Gastroesophageal sphincter (tissue), 4 donors: ENCODE data around the gene TMEM144. TPM values are rescaled to one million over a fixed set of nuclear protein-coding genes. Genes with fewer than 3 reads are reported as not detected.

Source experiments
- ATAC-seq: fragments of 150-250 bp; one replicate; pipeline ENCODE4 v1.9.1; 2016; ENCODE audit warnings: mild to moderate bottlenecking, moderate library complexity
- H3K27ac ChIP-seq, 4 donors: fragments of 200-600 bp; sonication (generic) in 3 of 4; 1 replicate in 3 of 4; 2 replicates in 1 of 4; pipeline ENCODE4 v1.5.1; 2016 to 2019
- H3K27me3 ChIP-seq: fragments of 200-600 bp; sonication (generic); one replicate; pipeline ENCODE4 v1.5.1; 2019
- H3K36me3 ChIP-seq, 2 donors: fragments of 200-600 bp; sonication (generic); one replicate each; pipeline ENCODE4 v1.5.1; 2019; ENCODE audit warnings: control low read depth in 1 of 2
- H3K4me1 ChIP-seq, 3 donors: fragments of 200-600 bp; sonication (generic); 1 replicate in 2 of 3; 2 replicates in 1 of 3; pipeline ENCODE4 v1.5.1; 2016 to 2019; ENCODE audit warnings: control low read depth in 2 of 3
- H3K4me3 ChIP-seq, 2 donors: fragments of 200-600 bp; sonication (generic); one replicate each; pipeline ENCODE4 v1.5.1; 2019; ENCODE audit warnings: mild to moderate bottlenecking in 1 of 2, moderate library complexity in 1 of 2
- H3K9me3 ChIP-seq, 3 donors: fragments of 200-600 bp; sonication (generic); one replicate each; pipeline ENCODE4 v1.5.1; 2017 to 2019; ENCODE audit warnings: control low read depth in 2 of 3
- CTCF ChIP-seq, 4 experiments: fragments of 200-600 bp in 2 of 4; fragments of 450-650 bp in 2 of 4; sonication (generic) in 1 of 4; IDR thresholded peaks; one replicate each; pipeline ENCODE4 v1.5.1; 2017 to 2019; ENCODE audit warnings: antibody characterized with exemption in 4 of 4, mild to moderate bottlenecking in 2 of 4, moderate library complexity in 2 of 4
- EP300 ChIP-seq: sonication (generic); formaldehyde crosslinking; IDR thresholded peaks from one replicate; pipeline ENCODE4 v1.6.1; 2017; ENCODE audit warnings: antibody characterized with exemption, mild to moderate bottlenecking
- POLR2A ChIP-seq, 2 donors: fragments of 450-650 bp; IDR thresholded peaks; one replicate each; pipeline ENCODE4 v1.6.1; 2017; ENCODE audit warnings: antibody characterized with exemption in 2 of 2, mild to moderate bottlenecking in 2 of 2, moderate library complexity in 1 of 2
- POLR2AphosphoS5 ChIP-seq: sonication (generic); formaldehyde crosslinking; IDR thresholded peaks from one replicate; pipeline ENCODE4 v1.6.1; 2017; ENCODE audit warnings: antibody characterized with exemption
- WGBS, 2 donors: methylation state at CpG; one replicate each; pipeline ENCODE4 v1.1.5; 2018; ENCODE audit warnings: low coverage in 1 of 2; 5-methylcytosine and 5-hydroxymethylcytosine counted together
- total RNA-seq, 4 donors: library from RNA; depleted of rRNA; stranded (reverse); fragments of >200 nt; gene quantifications; one replicate each; pipeline ENCODE4 v1.1.0, GENCODE V29; 2016

Gene TMEM144
- total RNA-seq, 4 donors from 2014 or later: 3.9 to 13.4 (median 6.3) TPM

GRCh38 chr4:158285429-158286216 lies 75.3 kb downstream of the TMEM144 start:
- 87 to 95% methylated on average over 3 to 6 of the region's 6 CpGs for WGBS, 2 donors
- Histone ChIP-seq H3K4me1 (no peaks in the 10 kb centered on the region), H3K9me3 (no peaks in the 10 kb centered on the region), H3K27me3 (no peaks in the 10 kb centered on the region), H3K27ac (no peak overlapping the region), H3K4me3 (no peak overlapping the region), H3K36me3 (no peaks in the 10 kb centered on the region)
- ATAC-seq: no peak
- TF ChIP-seq POLR2AphosphoS5: no peak
- no peak for TF ChIP-seq POLR2A (IDR thresholded peaks at IDR 0.05)
- no peak for TF ChIP-seq EP300
- TF ChIP-seq CTCF (IDR thresholded peaks at IDR 0.05): no peak

GRCh38 chr4:158290912-158291311 lies 80.6 kb downstream of the TMEM144 start:
- no peak for TF ChIP-seq EP300
- no peak for TF ChIP-seq POLR2AphosphoS5
- WGBS, 2 donors: 67 to 85% methylated on average over 1 to 3 of the region's 6 CpGs
- peaks cover 12% of the 10 kb centered on the region for H3K27me3 ChIP-seq
- no peaks in the 10 kb centered on the region for H3K36me3 ChIP-seq
- no peak overlapping the region for H3K4me3 ChIP-seq
- H3K9me3 ChIP-seq: peaks cover 0 to 10% (median 0%) of the 10 kb centered on the region in 3 donors
- ATAC-seq: no peak
- H3K27ac ChIP-seq: no peak overlapping the region
- H3K4me1 ChIP-seq: no peaks in the 10 kb centered on the region

GRCh38 chr4:158291334-158292055 lies 81.2 kb downstream of the TMEM144 start:
- ATAC-seq: no peak
- Histone ChIP-seq H3K4me3 (no peak overlapping the region), H3K4me1 (no peaks in the 10 kb centered on the region), H3K9me3 (peaks cover 0 to 10% (median 0%) of the 10 kb centered on the region in 3 donors), H3K36me3 (no peaks in the 10 kb centered on the region), H3K27me3 (peaks cover 12% of the 10 kb centered on the region), H3K27ac (no peak overlapping the region)
- 90 to 100% methylated on average over 1 to 9 of the region's 11 CpGs for WGBS, 2 donors
- no peak for TF ChIP-seq POLR2A (IDR thresholded peaks at IDR 0.05)
- TF ChIP-seq POLR2AphosphoS5: no peak
- TF ChIP-seq CTCF (IDR thresholded peaks at IDR 0.05): no peak
- no peak for TF ChIP-seq EP300

- no peak for ATAC-seq
- H3K27ac ChIP-seq: no peak overlapping the region
- H3K4me1 ChIP-seq: no peaks in the 10 kb centered on the region
- WGBS, 2 donors: 83 to 88% methylated on average over 1 to 2 of the region's 3 CpGs
- TF ChIP-seq POLR2A (IDR thresholded peaks at IDR 0.05) (no peak), EP300 (no peak), CTCF (IDR thresholded peaks at IDR 0.05) (no peak), POLR2AphosphoS5 (no peak)
- H3K9me3 ChIP-seq: peaks cover 0 to 10% (median 0%) of the 10 kb centered on the region in 3 donors
- H3K36me3 ChIP-seq: no peaks in the 10 kb centered on the region
- peaks cover 12% of the 10 kb centered on the region for H3K27me3 ChIP-seq
- no peak overlapping the region for H3K4me3 ChIP-seq
These were observed 81.9 kb downstream of the TMEM144 start for GRCh38 chr4:158292156-158292555.

GRCh38 chr4:158295053-158295452 lies 84.8 kb downstream of the TMEM144 start:
- no peak for ATAC-seq
- H3K36me3 ChIP-seq: no peaks in the 10 kb centered on the region
- 88 to 100% methylated on average over 2 of the region's 2 CpGs for WGBS, 2 donors
- H3K27me3 ChIP-seq: peaks cover 12% of the 10 kb centered on the region
- H3K9me3 ChIP-seq: peaks cover 0 to 10% (median 0%) of the 10 kb centered on the region in 3 donors
- TF ChIP-seq CTCF (IDR thresholded peaks at IDR 0.05) (no peak), POLR2AphosphoS5 (no peak), POLR2A (IDR thresholded peaks at IDR 0.05) (no peak), EP300 (no peak)
- H3K27ac ChIP-seq: no peak overlapping the region
- no peaks in the 10 kb centered on the region for H3K4me1 ChIP-seq
- no peak overlapping the region for H3K4me3 ChIP-seq
